ENCODE results near the gene MAJIN.
A peak's percentile ranks its signal among the peaks of the same experiment; 100 is the strongest.

Gene MAJIN

DNA sequence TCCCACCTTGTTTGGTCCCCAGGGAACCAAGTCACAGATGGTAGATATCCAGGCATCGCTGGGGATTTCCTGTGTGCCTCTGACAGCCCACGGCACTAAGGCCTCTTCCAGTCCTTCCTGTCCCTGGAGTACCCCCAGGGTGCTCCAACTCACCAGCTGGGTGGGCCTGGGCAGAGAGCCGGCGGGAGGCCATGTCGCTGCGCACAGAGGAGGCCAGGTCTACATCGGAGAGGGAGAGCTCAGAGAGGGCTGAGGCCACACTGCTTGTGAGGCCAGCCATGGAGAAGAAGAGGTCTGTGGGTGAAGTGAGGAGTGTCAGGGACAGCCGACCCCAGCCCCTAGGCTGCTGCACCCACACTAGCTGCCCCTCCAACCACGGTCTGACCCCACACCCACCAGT, 60.2 kb downstream of the MAJIN start:
- no peak for DNase-seq (ENCODE audit: low read depth)

DNA sequence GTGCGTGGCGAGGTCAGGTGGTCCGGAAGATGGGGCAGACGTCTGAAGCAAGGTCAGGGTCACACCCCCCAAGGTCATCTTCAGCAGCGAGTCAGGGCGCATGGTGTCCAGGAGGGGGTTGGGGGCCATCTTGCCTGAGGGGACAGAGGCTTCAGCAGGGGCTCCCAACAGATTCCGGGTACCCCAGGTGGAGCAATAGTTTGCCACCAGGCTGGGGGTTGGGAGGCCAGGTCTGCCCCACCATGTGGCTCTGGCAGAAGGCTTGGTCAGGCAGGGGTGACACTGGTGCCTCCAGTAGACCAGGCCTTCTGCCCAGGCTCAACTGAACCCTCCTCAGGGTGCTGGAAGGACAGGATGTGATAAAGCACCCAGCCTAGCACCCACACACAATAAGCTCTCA, 60.8 kb downstream of the MAJIN start:
- DNase-seq (ENCODE audit: low read depth), result no peak

DNA sequence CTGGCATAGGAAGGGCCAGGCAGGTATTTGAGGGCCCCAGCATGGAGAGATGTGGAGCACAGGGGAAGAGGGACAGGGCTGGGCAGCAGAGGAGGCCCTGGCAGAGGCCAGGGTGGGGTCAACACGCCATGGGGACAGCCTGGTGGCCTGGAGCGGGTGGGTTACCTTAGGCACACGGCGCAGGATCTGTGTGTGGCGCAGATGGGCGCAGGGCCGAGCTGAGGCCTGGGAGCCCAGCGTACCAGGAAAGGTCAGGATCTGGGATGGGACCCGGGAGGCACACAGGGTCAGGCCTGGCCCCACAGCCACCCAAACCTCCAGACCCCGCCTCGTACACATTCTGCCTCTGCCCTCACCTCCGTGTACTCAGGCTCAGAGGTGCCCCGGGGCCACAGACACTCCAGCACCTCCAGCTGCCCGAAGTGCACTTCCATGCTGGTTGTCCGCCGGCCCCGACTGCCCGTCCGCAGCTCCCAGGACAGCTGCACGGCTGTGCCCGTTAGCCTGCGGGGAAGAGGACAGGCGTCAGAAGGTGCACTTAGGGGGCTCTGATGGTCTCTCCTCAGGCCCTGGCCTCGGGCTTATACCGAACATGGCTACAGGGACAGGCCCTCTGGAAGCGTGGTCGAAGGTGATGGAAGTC, 61.3 kb downstream of the MAJIN start:
- no peak for DNase-seq (ENCODE audit: low read depth)

- DNase-seq (ENCODE audit: low read depth), result no peak
These were observed 62.1 kb downstream of the MAJIN start for GRCh38 chr11:64909653-64910343.

- DNase-seq (ENCODE audit: low read depth), result no peak
These were observed 63.1 kb downstream of the MAJIN start for GRCh38 chr11:64908766-64909165.

- no peak for DNase-seq (ENCODE audit: low read depth)
These were observed 65.6 kb downstream of the MAJIN start for GRCh38 chr11:64906314-64906635.

GRCh38 chr11:64905516-64906313, 66.2 kb downstream of the MAJIN start:
- no peak for DNase-seq (ENCODE audit: low read depth)

- DNase-seq (ENCODE audit: low read depth), result no peak
These were observed 68.5 kb downstream of the MAJIN start for GRCh38 chr11:64903291-64903833.

DNA sequence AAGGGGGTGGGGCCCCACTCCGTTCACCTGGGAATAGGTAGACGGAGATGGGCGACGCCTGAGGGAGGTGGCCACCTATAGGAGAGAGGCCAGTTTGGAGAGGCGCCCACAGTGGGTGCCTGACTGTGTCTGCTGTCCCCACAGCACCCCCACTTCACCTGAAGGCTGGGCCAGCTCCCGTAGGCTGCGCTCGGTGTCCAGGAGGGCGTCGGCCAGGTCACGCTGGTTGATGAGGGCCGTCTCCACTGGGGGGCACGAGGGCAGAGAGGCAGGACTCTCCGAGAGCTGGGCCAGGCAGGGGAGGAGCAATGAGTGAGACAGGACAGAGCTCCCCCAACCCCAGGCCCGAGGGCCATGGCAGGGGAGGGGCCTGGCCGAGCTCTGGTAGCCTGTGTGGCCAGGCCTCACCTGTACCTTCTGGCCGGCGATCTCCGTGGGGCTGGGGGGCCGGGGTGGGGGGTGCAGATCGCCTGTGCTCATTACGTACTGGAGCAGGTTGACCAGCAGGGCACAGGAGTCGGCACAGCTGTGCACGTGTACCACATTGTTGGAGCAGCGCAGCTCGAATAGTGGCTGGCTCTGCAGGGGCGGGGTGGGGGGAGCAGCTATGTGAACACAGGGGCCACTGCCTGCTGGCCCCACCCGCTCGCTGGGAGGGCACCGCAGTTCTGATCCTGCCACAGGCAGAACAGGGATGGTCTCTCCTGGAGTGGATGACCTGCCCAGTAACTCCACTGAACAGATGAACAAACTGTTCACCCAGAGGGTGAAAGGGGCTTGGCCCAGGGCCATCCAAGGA, 69.6 kb downstream of the MAJIN start:
- no peak for DNase-seq (ENCODE audit: low read depth)

DNA sequence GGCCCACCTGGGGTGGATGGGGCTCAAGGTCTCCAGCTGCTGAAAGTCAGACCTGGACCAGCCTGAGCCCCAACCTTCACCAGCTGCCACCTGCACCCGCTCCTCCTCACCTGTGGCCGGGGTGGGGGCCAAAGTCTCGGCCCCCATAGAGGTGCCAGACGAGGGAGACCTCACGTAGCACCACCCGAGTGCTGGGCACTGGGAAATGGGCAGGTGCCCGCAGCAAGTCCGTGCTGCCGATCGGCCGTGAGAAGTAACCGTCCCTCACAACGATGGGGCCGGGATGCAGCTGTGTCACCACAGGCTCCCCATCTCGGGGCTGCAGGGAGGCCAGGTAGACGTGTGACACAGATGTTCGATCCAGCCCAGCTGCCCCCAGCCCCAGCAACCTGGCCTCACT, 71.1 kb downstream of the MAJIN start:
- no peak for DNase-seq (ENCODE audit: low read depth)

- DNase-seq (ENCODE audit: low read depth), result no peak
These were observed 71.6 kb downstream of the MAJIN start for GRCh38 chr11:64900263-64900678.

- no peak for DNase-seq (ENCODE audit: low read depth)
These were observed 73.4 kb downstream of the MAJIN start for GRCh38 chr11:64898541-64898940.

DNA sequence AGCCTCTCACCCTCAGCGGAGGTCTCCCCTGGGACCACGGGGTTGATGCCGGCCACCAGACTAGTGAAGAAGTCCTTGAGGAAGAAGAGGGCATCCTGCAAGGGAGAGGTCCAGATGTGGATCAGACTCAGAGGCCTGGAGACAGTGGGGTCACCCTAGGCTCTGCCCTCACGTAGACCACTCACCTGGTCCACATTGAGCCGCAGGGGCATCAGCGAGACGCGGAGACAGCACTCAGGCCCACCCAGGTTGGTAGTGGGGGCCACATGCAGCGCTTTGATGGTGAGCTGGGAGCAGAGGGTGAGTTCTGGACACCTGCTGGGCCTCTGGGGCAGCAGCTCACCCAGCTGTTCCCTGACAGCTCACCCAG, 73.8 kb downstream of the MAJIN start:
- no peak for DNase-seq (ENCODE audit: low read depth)

DNA sequence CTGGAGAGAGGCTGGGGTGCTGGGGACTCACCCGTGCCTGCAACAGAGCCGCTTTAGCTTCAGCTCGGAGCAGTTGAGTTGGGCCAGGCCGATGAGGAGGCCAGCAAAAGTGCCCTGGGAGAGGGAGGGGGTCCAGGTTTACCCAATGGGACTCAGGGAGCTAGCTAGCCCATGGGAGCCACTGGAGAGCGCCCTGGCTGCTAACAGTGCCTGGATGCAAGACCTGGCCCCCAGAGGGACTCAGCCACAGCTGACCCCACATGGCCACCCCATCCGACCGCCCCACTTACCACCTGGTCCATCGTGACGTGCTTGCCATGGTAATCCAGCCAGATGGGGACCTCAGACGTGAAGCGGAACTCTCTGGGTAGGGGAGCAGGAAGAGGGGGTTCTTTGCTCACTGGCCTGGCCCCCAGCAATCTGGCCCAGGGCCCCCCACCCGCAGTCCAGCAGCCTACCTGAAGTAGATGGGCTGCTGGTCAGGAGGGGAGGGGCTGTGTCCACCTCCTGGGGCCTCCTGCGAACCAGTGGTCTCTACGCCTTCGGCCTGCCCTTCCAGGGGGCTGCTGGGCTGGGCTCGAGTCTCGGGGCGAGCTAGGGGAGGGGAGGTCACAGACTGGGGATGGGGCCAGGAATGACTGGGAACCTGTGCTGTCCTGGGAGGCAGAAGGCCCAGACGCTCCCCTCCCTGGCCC, 74.4 kb downstream of the MAJIN start:
- DNase-seq (ENCODE audit: low read depth), result no peak

- DNase-seq (ENCODE audit: low read depth), result no peak
These were observed 75.4 kb downstream of the MAJIN start for GRCh38 chr11:64896448-64897022.

- DNase-seq (ENCODE audit: low read depth), result no peak
These were observed 77.0 kb downstream of the MAJIN start for GRCh38 chr11:64894812-64895452.

DNA sequence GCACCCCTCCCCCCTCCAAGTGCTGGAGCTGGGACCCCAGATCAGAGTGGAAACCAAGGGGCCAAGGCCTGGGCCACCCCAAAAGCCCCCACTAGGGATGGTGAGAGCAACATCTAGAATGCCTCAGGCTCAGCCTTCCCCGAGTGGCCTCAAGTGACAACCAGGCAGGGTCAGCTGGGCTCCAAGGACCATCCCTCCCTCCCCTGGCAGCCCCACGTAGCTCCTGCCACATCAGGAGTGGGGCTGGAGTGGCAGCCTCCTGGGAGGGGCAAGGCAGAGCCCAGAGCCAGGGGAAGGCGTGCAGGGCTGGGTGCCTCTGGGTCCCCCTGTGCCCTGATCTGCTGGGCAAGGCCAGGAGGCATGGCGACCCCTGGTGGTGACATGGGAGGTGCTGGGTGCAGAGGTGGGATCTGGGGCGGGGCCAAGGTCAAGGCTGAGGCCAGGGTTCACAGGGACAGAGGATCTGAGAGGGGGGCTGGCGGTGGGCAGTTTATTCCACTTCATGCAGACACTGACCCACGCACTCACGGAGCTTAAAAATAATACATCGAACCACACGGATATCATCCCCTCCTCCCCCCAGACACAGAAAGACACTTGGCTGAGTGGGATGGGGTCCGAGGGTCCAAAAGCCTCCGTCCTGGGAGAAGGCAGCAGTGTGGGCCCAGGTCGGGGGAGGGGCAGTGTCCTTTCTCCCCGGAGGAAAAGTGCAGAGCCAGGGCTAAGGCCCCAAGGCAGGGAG, 77.7 kb downstream of the MAJIN start:
- peak; percentile 90 for DNase-seq (ENCODE audit: low read depth)

- DNase-seq (ENCODE audit: low read depth), result no peak
These were observed 78.5 kb downstream of the MAJIN start for GRCh38 chr11:64893194-64894069.

DNA sequence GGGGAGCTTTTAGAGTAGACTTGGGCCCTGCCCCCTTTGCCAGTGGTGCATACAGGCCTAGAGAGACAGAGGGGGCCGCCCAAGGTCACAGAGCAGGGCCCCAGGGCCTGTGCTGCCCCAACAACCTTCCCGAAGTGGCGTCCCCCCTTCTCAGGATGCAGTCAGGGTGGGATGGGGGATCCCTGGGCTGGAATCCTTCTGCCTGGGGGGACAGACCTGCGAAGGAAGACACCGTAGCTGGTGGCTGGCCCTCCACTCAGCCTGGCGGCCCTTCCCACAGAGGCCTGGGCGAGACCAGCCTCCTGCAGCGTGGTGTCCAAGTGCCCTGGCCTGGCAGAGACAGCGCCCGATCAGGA, 79.1 kb downstream of the MAJIN start:
- no peak for DNase-seq (ENCODE audit: low read depth)
